H1 (cell line): Measurements from ENCODE around the gene SATL1. TPM values are rescaled to one million over a fixed set of nuclear protein-coding genes. Genes with fewer than 3 reads are reported as not detected.

Experiments used
- CTCF ChIA-PET: fragments of 300-600 bp; sonication (Branson Sonifier 250); formaldehyde crosslinking; loops from one replicate; lab custom pipeline; 2021; ENCODE audit not compliant: partially characterized antibody; lab: Charles Lee
- POLR2A ChIA-PET: fragments of 300-600 bp; sonication (Branson Sonifier 250); formaldehyde crosslinking; loops from one replicate; lab custom pipeline; 2021; ENCODE audit warnings: inconsistent platforms; ENCODE audit not compliant: partially characterized antibody; lab: Charles Lee
- DNase-seq, 2 experiments: peaks; one replicate each; pipeline versions ENCODE4 v3.0.0 to v3.0.0-alpha.2; 2010 to 2022; ENCODE audit warnings: low spot score in 2 of 2, low read depth in 1 of 2, mixed read lengths in 1 of 2
- FAIRE-seq: peaks from 2 replicates; lab custom pipeline; 2011; peaks lifted over from hg19 to GRCh38; lab: Jason Lieb, UNC
- H2AFZ ChIP-seq: 2 replicates; pipeline ENCODE4 v1.8.1; 2012; ENCODE audit warnings: low read length, inconsistent platforms
- H2AK5ac ChIP-seq: 2 replicates; pipeline ENCODE4 v1.6.1; 2013; ENCODE audit warnings: low read depth, low read length
- H2BK120ac ChIP-seq: replicated peaks from 2 replicates; pipeline ENCODE3; 2013; ENCODE audit warnings: low read depth, low read length, inconsistent platforms
- H2BK12ac ChIP-seq: 2 replicates; pipeline ENCODE4 v1.6.1; 2013; ENCODE audit warnings: low read depth, low read length
- H2BK15ac ChIP-seq: 2 replicates; pipeline ENCODE4 v1.6.1; 2013; ENCODE audit warnings: low read length
- H2BK20ac ChIP-seq: 2 replicates; pipeline ENCODE4 v1.6.1; 2013; ENCODE audit warnings: low read length
- H2BK5ac ChIP-seq: 2 replicates; pipeline ENCODE4 v1.6.1; 2013; ENCODE audit warnings: low read depth, low read length
- H3K14ac ChIP-seq: 2 replicates; pipeline ENCODE4 v1.6.1; 2013; ENCODE audit warnings: inconsistent platforms; ENCODE audit not compliant: insufficient read length
- H3K18ac ChIP-seq: 2 replicates; pipeline ENCODE4 v1.6.1; 2013; ENCODE audit warnings: low read length; ENCODE audit errors: extremely low read depth
- H3K23ac ChIP-seq: 2 replicates; pipeline ENCODE4 v1.6.1; 2013; ENCODE audit warnings: inconsistent platforms; ENCODE audit not compliant: insufficient read length
- H3K23me2 ChIP-seq: 2 replicates; pipeline ENCODE4 v1.6.1; 2013; ENCODE audit warnings: low read depth, low read length
- H3K27ac ChIP-seq: 2 replicates; pipeline ENCODE4 v1.6.1; 2011; ENCODE audit warnings: low read depth, low read length, inconsistent platforms
- H3K27me3 ChIP-seq, 4 experiments: replicated peaks in 1 of 4; 1 replicate in 1 of 4; 2 replicates in 3 of 4; pipeline versions ENCODE4 v1.6.1 to v1.8.1; 2011 to 2013; ENCODE audit warnings: low read length in 3 of 4, mild to moderate bottlenecking in 3 of 4, inconsistent platforms in 2 of 4, mixed read lengths in 2 of 4, moderate library complexity in 1 of 4; ENCODE audit not compliant: control insufficient read depth in 3 of 4, insufficient read depth in 3 of 4; ENCODE audit errors: extremely low read depth in 1 of 4
- H3K36me3 ChIP-seq, 4 experiments: 2 replicates each; pipeline versions ENCODE4 v1.6.1 to v1.8.1; 2011 to 2013; ENCODE audit warnings: mild to moderate bottlenecking in 4 of 4, low read length in 3 of 4, moderate library complexity in 2 of 4, control low read depth in 1 of 4, inconsistent platforms in 1 of 4; ENCODE audit not compliant: insufficient read depth in 4 of 4, control insufficient read depth in 2 of 4
- H3K4ac ChIP-seq: replicated peaks from 2 replicates; pipeline ENCODE3; 2013; ENCODE audit warnings: low read length, low read depth, mixed read lengths, inconsistent platforms; ENCODE audit not compliant: insufficient read length
- H3K4me1 ChIP-seq, 4 experiments: replicated peaks in 1 of 4; 1 replicate in 1 of 4; 2 replicates in 3 of 4; pipeline versions ENCODE4 v1.6.1 to v1.8.1; 2011 to 2013; ENCODE audit warnings: low read length in 3 of 4, inconsistent platforms in 2 of 4, mixed read lengths in 1 of 4; ENCODE audit not compliant: insufficient read depth in 4 of 4, control insufficient read depth in 3 of 4
- H3K4me2 ChIP-seq, 2 experiments: 2 replicates each; pipeline versions ENCODE4 v1.6.1 to v1.8.1; 2011 to 2013; ENCODE audit warnings: low read depth in 2 of 2, low read length in 2 of 2, control low read depth in 1 of 2, inconsistent platforms in 1 of 2, mild to moderate bottlenecking in 1 of 2; ENCODE audit not compliant: insufficient read depth in 1 of 2
- H3K4me3 ChIP-seq, 4 experiments: fragments of 200-600, 300-600 bp in 1 of 4; sonication (generic), shearing (Covaris generic), sonication (Bioruptor Twin) in 1 of 4; 2 replicates each; pipeline versions ENCODE4 v1.5.1 to v1.8.1; 2011 to 2016; ENCODE audit warnings: low read length in 4 of 4, low read depth in 3 of 4, control low read depth in 2 of 4, inconsistent platforms in 2 of 4, mild to moderate bottlenecking in 2 of 4, mixed read lengths in 1 of 4, moderate library complexity in 1 of 4; ENCODE audit not compliant: insufficient read depth in 2 of 4; ENCODE audit errors: extremely low read depth in 1 of 4
- H3K56ac ChIP-seq: replicated peaks from 2 replicates; pipeline ENCODE3; 2013; ENCODE audit warnings: low read depth, mild to moderate bottlenecking, mixed read lengths, low read length, inconsistent platforms; ENCODE audit not compliant: insufficient read length
- H3K79me1 ChIP-seq: 2 replicates; pipeline ENCODE4 v1.6.1; 2013; ENCODE audit warnings: low read depth, low read length, control low read depth
- H3K79me2 ChIP-seq, 2 experiments: 2 replicates each; pipeline versions ENCODE4 v1.6.1 to v1.8.1; 2012 to 2013; ENCODE audit warnings: low read length in 2 of 2, mild to moderate bottlenecking in 2 of 2, inconsistent platforms in 1 of 2; ENCODE audit not compliant: insufficient read depth in 2 of 2, control insufficient read depth in 1 of 2
- H3K9ac ChIP-seq, 4 experiments: replicated peaks in 1 of 4; 1 replicate in 1 of 4; 2 replicates in 3 of 4; pipeline versions ENCODE4 v1.6.1 to v1.8.1; 2011 to 2013; ENCODE audit warnings: low read depth in 3 of 4, low read length in 3 of 4, control low read depth in 2 of 4, mild to moderate bottlenecking in 2 of 4, moderate library complexity in 2 of 4, inconsistent platforms in 1 of 4; ENCODE audit errors: extremely low read depth in 1 of 4
- H3K9me3 ChIP-seq, 2 experiments: 2 replicates each; pipeline versions ENCODE4 v1.6.1 to v1.8.1; 2012 to 2013; ENCODE audit warnings: mild to moderate bottlenecking in 2 of 2, moderate library complexity in 2 of 2, control low read depth in 1 of 2, inconsistent platforms in 1 of 2, low read depth in 1 of 2, low read length in 1 of 2, mixed read lengths in 1 of 2; ENCODE audit not compliant: insufficient read depth in 2 of 2
- H4K20me1 ChIP-seq, 2 experiments: replicated peaks in 1 of 2; 2 replicates each; pipeline versions ENCODE3 to v1.8.1; 2011 to 2013; ENCODE audit warnings: inconsistent platforms in 2 of 2, low read length in 2 of 2, mild to moderate bottlenecking in 1 of 2; ENCODE audit not compliant: insufficient read depth in 2 of 2, control insufficient read depth in 1 of 2
- H4K5ac ChIP-seq: 2 replicates; pipeline ENCODE4 v1.6.1; 2013; ENCODE audit warnings: low read length, low read depth, mixed read lengths, inconsistent platforms; ENCODE audit not compliant: insufficient read length
- H4K8ac ChIP-seq: 2 replicates; pipeline ENCODE4 v1.8.0; 2013; ENCODE audit warnings: mild to moderate bottlenecking, moderate library complexity, low read length, inconsistent platforms; ENCODE audit not compliant: insufficient read depth; ENCODE audit errors: extremely low read depth
- H4K91ac ChIP-seq: replicated peaks from 2 replicates; pipeline ENCODE3; 2013; ENCODE audit warnings: low read length, mixed read lengths, inconsistent platforms; ENCODE audit not compliant: insufficient read length
- ASH2L ChIP-seq: fragments of 200-600, 300-600 bp; sonication (generic); IDR thresholded peaks from one replicate; pipeline ENCODE4 v1.7.1; 2017; ENCODE audit warnings: low read length
- E2F6 ChIP-seq: IDR thresholded peaks from 2 replicates; pipeline ENCODE4 v1.6.1; 2012; ENCODE audit warnings: inconsistent platforms
- EZH2 ChIP-seq: fragments of 200-600 bp; sonication (generic); IDR thresholded peaks from 2 replicates; pipeline ENCODE4 v1.7.1; 2012; ENCODE audit warnings: low read depth, mild to moderate bottlenecking, moderate library complexity, low read length, inconsistent platforms; ENCODE audit not compliant: severe bottlenecking
- HDAC2 ChIP-seq, 2 experiments: fragments of 300-600 bp in 1 of 2; sonication (generic) in 1 of 2; IDR thresholded peaks; 2 replicates each; pipeline ENCODE4 v1.6.1; 2011 to 2012; ENCODE audit warnings: low read depth in 2 of 2, low read length in 2 of 2, mild to moderate bottlenecking in 2 of 2, moderate library complexity in 2 of 2, borderline replicate concordance in 1 of 2, inconsistent platforms in 1 of 2
- KDM1A ChIP-seq: fragments of 200-600, 300-600 bp; sonication (generic); IDR thresholded peaks from 2 replicates; pipeline ENCODE4 v1.7.1; 2016; ENCODE audit warnings: mild to moderate bottlenecking, low read length, borderline replicate concordance
- KDM4A ChIP-seq: IDR thresholded peaks from one replicate; pipeline ENCODE4 v1.7.1; 2012; ENCODE audit warnings: low read depth, mild to moderate bottlenecking, moderate library complexity, low read length, inconsistent platforms; ENCODE audit not compliant: severe bottlenecking
- NANOG ChIP-seq: IDR thresholded peaks from 2 replicates; pipeline ENCODE4 v1.6.1; 2011; ENCODE audit warnings: low read length, low read depth, mild to moderate bottlenecking, inconsistent platforms; ENCODE audit not compliant: insufficient read depth, poor library complexity, severe bottlenecking
- SIN3A ChIP-seq, 2 experiments: IDR thresholded peaks in 1 of 2; conservative IDR thresholded peaks in 1 of 2; 2 replicates each; pipeline ENCODE4 v1.6.1; 2011 to 2012; ENCODE audit warnings: low read length in 2 of 2, improper control_type of control experiment in 1 of 2, low read depth in 1 of 2, mild to moderate bottlenecking in 1 of 2
- SIRT6 ChIP-seq: IDR thresholded peaks from one replicate; pipeline ENCODE4 v1.7.1; 2012; ENCODE audit warnings: low read length, inconsistent platforms
- SP4 ChIP-seq: IDR thresholded peaks from 2 replicates; pipeline ENCODE4 v1.6.1; 2012; ENCODE audit warnings: low read length, inconsistent platforms
- SRF ChIP-seq: IDR thresholded peaks from 2 replicates; pipeline ENCODE4 v1.6.1; 2011; ENCODE audit warnings: mild to moderate bottlenecking, low read depth, low read length, moderate library complexity
- YY1 ChIP-seq: IDR thresholded peaks from 2 replicates; pipeline ENCODE4 v1.6.1; 2011; ENCODE audit warnings: low read depth, mild to moderate bottlenecking, low read length
- WGBS, 2 experiments: shearing (Covaris generic) in 1 of 2; methylation state at CpG; one replicate each; pipeline versions ENCODE4 v1.1.6 to v1.1.7; 2013 to 2015; ENCODE audit warnings: low lambda C conversion rate in 2 of 2, mixed read lengths in 2 of 2, inconsistent platforms in 1 of 2, low coverage in 1 of 2, missing lambda C conversion rate in 1 of 2; ENCODE audit not compliant: insufficient replicate concordance in 2 of 2, insufficient coverage in 1 of 2, insufficient read length in 1 of 2; ENCODE audit errors: extremely low coverage in 1 of 2, missing lambda C conversion rate in 1 of 2; 5-methylcytosine and 5-hydroxymethylcytosine counted together
- polyA plus RNA-seq, 7 experiments: library from polyadenylated mRNA; depleted of rRNA in 3 of 7; stranded (reverse) in 5 of 7; unstranded in 2 of 7; fragments of >200 nt in 5 of 7; fragments of 200-250 nt in 2 of 7; gene quantifications; 1 replicate in 5 of 7; 2 replicates in 1 of 7; 4 replicates in 1 of 7; pipeline versions ENCODE4 v1.2.1 to v1.2.3, GENCODE V29; 2011 to 2013; ENCODE audit warnings: missing spikeins in 2 of 7, mixed read lengths in 2 of 7
- total RNA-seq: library from RNA; stranded (reverse); fragmentation: NEBNext Ultra II Directional; extraction: Animal tissue kit (Norgen Biotek cat#: 25700); gene quantifications from 2 replicates; pipeline ENCODE4 v1.2.1, GENCODE V29; 2021
- TF ChIP-seq, protein P1 (sequence below): IDR thresholded peaks from 2 replicates; pipeline ENCODE4 v1.6.1; 2011; ENCODE audit warnings: low read depth, mild to moderate bottlenecking, low read length; ENCODE audit not compliant: insufficient read depth

SATL1 gene
- total and polyA plus RNA-seq, 2 of the 8 experiments (the other 6 are each of a cell fraction or from before 2014, with no cell fraction given) = 0.06 to 0.17 TPM

DNA sequence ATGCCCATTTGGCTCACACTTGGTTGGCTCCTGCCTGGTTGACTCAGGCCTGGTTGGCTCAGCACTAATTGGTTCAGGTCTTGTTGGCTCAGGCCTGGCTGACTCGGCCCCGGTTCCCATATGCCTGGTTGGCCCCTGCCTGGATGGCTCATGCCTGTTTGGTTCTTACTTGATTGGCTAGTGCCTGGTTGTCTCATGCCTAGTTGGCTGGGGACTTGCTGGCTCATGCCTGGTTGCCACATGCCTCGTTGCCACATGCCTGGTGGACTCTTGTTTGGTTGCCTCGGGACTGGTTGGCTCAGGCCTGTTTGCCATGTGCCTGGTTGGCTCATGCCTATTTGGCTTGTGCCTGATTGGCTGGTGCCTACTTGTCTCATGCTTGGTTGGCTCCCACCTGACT lies 136.2 kb downstream of the SATL1 start:
- no peak overlapping the region for H4K5ac ChIP-seq
- no peak overlapping the region for H2BK12ac ChIP-seq
- H2AFZ ChIP-seq = no peak overlapping the region
- H3K4me3 ChIP-seq = no peak overlapping the region
- no peak overlapping the region for H3K14ac ChIP-seq
- FAIRE-seq (no peak), DNase-seq (no peak)
- CTCF ChIA-PET = no interaction called here
- H2BK5ac ChIP-seq = no peak overlapping the region
- no peak overlapping the region for H3K4ac ChIP-seq
- no peaks in the 10 kb centered on the region for H3K9me3 ChIP-seq
- no peak overlapping the region for H2AK5ac ChIP-seq
- no peak overlapping the region for H3K9ac ChIP-seq
- H3K23ac ChIP-seq = no peak overlapping the region
- no peaks in the 10 kb centered on the region for H3K79me1 ChIP-seq
- H3K18ac ChIP-seq = no peak overlapping the region
- H2BK20ac ChIP-seq = no peak overlapping the region
- H3K23me2 ChIP-seq = no peaks in the 10 kb centered on the region
- H3K36me3 ChIP-seq = no peaks in the 10 kb centered on the region
- H3K56ac ChIP-seq = no peak overlapping the region
- H3K27ac ChIP-seq = no peak overlapping the region
- H3K27me3 ChIP-seq = no peaks in the 10 kb centered on the region
- no peak overlapping the region for H4K8ac ChIP-seq
- H2BK15ac ChIP-seq = no peak overlapping the region
- no peak overlapping the region for H3K4me2 ChIP-seq
- H4K20me1 ChIP-seq = no peaks in the 10 kb centered on the region
- H3K4me1 ChIP-seq = no peaks in the 10 kb centered on the region
- no peak overlapping the region for H2BK120ac ChIP-seq
- H3K79me2 ChIP-seq = no peaks in the 10 kb centered on the region
- no peak overlapping the region for H4K91ac ChIP-seq
- POLR2A ChIA-PET = no interaction called here
- WGBS, 2 experiments = 91% methylated on average over 4 of the region's 4 CpGs; no CpG with 5 or more reads in 1 of the 2 experiments
- TF ChIP-seq, protein P1, sequence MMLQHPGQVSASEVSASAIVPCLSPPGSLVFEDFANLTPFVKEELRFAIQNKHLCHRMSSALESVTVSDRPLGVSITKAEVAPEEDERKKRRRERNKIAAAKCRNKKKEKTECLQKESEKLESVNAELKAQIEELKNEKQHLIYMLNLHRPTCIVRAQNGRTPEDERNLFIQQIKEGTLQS = no peak
- TF ChIP-seq YY1 = no peak
- no peak for TF ChIP-seq SP4
- no peak for TF ChIP-seq E2F6
- no peak for TF ChIP-seq SIRT6
- TF ChIP-seq KDM4A = no peak
- no peak for TF ChIP-seq EZH2
- no peak for TF ChIP-seq HDAC2 (IDR thresholded peaks at IDR 0.05; ENCODE audit: borderline replicate concordance in 1 of 2, low read depth in 2 of 2, low read length in 2 of 2)
- TF ChIP-seq SRF = no peak
- TF ChIP-seq SIN3A (conservative IDR thresholded peaks at IDR 0.05 in 1 of 2, IDR thresholded peaks at IDR 0.05 in 1 of 2; ENCODE audit: low read depth in 1 of 2, low read length in 2 of 2) = no peak
- TF ChIP-seq KDM1A = no peak
- no peak for TF ChIP-seq ASH2L
- no peak for TF ChIP-seq NANOG
